ENCODE data around the gene ARHGAP8. TPM values are rescaled to one million over a fixed set of nuclear protein-coding genes. Genes with fewer than 3 reads are reported as not detected.

ARHGAP8 gene
- total and polyA plus RNA-seq, 10 donors: 2.7 to 71.6 (median 19.7) TPM

DNA sequence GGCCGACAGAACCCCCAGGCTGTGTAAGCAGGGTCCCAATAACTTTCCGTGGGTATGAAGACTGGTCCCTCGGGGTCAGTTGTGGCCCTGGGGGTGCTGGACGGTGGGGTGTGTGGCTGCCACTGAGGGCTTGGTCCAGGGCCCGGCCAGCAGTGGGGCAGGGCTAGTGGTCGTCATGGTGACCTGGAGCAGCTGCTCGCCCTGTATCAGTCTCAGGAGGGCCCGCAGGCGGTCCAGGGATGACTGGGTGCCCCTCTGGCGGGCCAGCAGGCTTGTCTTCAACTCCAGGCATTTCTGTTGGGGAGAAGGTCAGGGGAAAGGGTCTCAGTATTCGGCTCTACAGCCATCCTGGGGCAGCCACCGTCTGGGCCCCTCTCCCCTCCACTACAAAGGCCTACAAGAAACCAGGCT, 130.6 kb downstream of the ARHGAP8 start:
- intact Hi-C loops (cut with DNase I; ENCODE audit: low total_unique reads): no loop called here
- 83 to 89% (median 86%) methylated on average over 9 to 12 of the region's 12 CpGs for whole genome bisulfite sequencing, 5 donors
- DNase-seq: peak; percentile 41

DNA sequence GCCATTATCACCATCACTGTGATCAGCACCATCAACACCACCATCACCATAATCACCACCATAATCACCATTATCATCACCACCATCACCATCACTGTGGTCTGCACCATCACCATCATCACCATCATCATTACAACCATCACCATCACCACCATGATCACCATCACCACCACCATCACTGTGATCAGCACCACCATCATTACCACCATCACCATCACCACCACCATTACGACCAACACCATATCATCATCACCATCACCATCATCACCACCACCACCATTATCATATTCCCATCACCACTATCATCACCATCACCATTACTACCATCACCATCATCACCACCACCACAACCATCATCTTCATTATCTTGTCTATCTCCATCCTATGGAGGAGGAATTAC, 132.2 kb downstream of the ARHGAP8 start:
- Histone ChIP-seq H3K9me3 (no peaks in the 10 kb centered on the region), H3K4me1 (no peaks in the 10 kb centered on the region), H3K4me3 (no peak overlapping the region), H3K27ac (no peak overlapping the region), H3K27me3 (replicated peaks in 1 of 7) (peaks cover 0 to 9% (median 0%) of the 10 kb centered on the region in 7 donors), H3K36me3 (no peaks in the 10 kb centered on the region)
- TF ChIP-seq, protein P1, sequence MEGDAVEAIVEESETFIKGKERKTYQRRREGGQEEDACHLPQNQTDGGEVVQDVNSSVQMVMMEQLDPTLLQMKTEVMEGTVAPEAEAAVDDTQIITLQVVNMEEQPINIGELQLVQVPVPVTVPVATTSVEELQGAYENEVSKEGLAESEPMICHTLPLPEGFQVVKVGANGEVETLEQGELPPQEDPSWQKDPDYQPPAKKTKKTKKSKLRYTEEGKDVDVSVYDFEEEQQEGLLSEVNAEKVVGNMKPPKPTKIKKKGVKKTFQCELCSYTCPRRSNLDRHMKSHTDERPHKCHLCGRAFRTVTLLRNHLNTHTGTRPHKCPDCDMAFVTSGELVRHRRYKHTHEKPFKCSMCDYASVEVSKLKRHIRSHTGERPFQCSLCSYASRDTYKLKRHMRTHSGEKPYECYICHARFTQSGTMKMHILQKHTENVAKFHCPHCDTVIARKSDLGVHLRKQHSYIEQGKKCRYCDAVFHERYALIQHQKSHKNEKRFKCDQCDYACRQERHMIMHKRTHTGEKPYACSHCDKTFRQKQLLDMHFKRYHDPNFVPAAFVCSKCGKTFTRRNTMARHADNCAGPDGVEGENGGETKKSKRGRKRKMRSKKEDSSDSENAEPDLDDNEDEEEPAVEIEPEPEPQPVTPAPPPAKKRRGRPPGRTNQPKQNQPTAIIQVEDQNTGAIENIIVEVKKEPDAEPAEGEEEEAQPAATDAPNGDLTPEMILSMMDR (IDR thresholded peaks at IDR 0.05 in 8 of 11, conservative IDR thresholded peaks at IDR 0.05 in 3 of 11): no peak
- TF ChIP-seq POLR2A (IDR thresholded peaks at IDR 0.05): no peak
- intact Hi-C loops (cut with DNase I; ENCODE audit: low total_unique reads): no loop called here
- no peak for DNase-seq
- WGBS, 5 donors: 88 to 100% (median 94%) methylated on average over 1 of the region's 1 CpG

More for the DNA sequence above, 130.6 kb downstream of the ARHGAP8 start:
- H3K27me3 ChIP-seq (replicated peaks in 1 of 7): peaks cover 0 to 6% (median 0%) of the 10 kb centered on the region in 7 donors
- H3K36me3 ChIP-seq: no peaks in the 10 kb centered on the region
- H3K9me3 ChIP-seq: peaks cover 0 to 2% (median 0%) of the 10 kb centered on the region in 8 donors
- H3K27ac ChIP-seq: no peak overlapping the region
- no peak for TF ChIP-seq POLR2A (IDR thresholded peaks at IDR 0.05)
- no peak for TF ChIP-seq POLR2AphosphoS5 (IDR thresholded peaks at IDR 0.05)
- TF ChIP-seq, protein P1 (IDR thresholded peaks at IDR 0.05 in 8 of 11, conservative IDR thresholded peaks at IDR 0.05 in 3 of 11): no peak
- no peaks in the 10 kb centered on the region for H3K4me1 ChIP-seq
- H3K4me3 ChIP-seq: no peak overlapping the region

DNA sequence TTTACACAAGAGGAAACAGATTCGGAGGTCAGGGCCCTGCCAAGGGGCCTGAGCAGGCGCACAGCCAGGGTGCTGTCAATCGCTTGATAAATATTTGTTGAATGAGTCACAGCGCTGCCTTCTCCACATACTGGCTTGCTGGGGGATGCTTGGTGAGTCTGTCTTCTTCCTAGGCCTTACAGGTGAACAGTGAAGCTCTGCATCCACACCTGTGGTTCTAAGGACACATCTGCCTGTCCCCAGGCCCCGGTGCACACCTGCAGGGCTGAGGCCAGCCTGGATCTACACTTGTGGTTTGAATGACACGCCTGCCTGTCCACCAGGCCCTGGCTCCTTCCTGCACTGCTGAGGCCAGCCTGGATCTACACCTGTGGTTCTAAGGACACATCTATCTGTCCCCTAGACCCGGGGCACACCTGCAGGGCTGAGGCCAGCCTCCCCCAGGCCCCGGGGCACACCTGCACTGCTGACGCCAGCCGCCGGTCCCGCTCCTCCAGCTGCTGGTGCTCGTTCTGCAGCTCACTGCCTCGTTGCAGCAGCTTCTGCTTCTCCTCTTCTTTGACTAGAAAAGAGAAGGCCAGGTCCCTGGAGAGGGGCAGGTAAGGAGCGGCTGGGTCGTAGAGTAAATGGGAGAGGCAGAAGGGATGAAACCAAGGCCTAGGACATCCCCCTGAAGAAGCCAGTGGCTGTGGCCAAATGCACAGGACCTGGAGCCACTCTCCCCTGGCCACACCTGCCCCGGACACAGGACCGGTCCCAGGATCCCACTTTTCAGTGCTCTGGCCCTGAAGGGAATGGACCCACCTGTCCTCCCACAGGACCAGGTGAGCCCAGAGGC, 132.8 kb downstream of the ARHGAP8 start:
- Histone ChIP-seq H3K36me3 (no peaks in the 10 kb centered on the region), H3K9me3 (no peaks in the 10 kb centered on the region), H3K4me3 (no peak overlapping the region), H3K27me3 (replicated peaks in 1 of 7) (peaks cover 0 to 9% (median 0%) of the 10 kb centered on the region in 7 donors), H3K4me1 (no peaks in the 10 kb centered on the region), H3K27ac (no peak overlapping the region)
- intact Hi-C loops (cut with DNase I; ENCODE audit: low total_unique reads): no loop called here
- peak; percentile 59 for DNase-seq
- 85 to 91% (median 88%) methylated on average over 17 to 18 of the region's 18 CpGs for WGBS, 5 donors
- TF ChIP-seq POLR2AphosphoS5 (IDR thresholded peaks at IDR 0.05): no peak
- TF ChIP-seq POLR2A (IDR thresholded peaks at IDR 0.05): no peak
- TF ChIP-seq, protein P1 (IDR thresholded peaks at IDR 0.05 in 8 of 11, conservative IDR thresholded peaks at IDR 0.05 in 3 of 11): no peak

DNA sequence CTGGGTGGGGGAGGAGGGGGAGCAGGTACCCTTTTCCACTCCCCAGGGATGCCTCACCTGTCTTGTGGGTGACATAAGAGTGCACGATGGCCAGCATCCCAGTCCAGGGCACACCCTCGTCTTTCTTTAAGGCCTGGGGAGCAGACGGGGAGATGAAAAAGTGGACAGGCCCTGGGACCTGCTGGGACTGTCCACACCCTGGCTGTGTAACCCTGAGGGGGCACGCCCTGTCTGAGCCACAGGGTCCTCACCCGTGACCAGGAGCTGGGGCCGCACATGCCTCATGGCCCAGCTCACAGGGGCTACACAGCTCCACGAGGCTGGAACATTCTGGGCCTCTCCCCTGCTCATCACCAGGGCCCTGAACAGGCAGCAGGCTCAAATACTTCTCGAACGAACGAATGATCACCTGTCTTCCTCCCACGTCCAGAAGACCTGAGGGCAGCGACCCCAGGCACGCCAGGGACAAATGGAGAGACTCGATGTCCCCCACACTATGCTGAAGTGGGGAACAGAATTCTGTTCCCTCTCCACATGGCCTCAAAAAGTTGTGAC, 133.5 kb downstream of the ARHGAP8 start:
- DNase-seq: no peak
- Histone ChIP-seq H3K27ac (no peak overlapping the region), H3K4me3 (no peak overlapping the region), H3K9me3 (no peaks in the 10 kb centered on the region), H3K27me3 (replicated peaks in 1 of 7) (peaks cover 0 to 9% (median 0%) of the 10 kb centered on the region in 7 donors), H3K36me3 (no peaks in the 10 kb centered on the region), H3K4me1 (no peaks in the 10 kb centered on the region)
- 80 to 93% (median 83%) methylated on average over 7 to 14 of the region's 14 CpGs for WGBS, 5 donors
- intact Hi-C loops (cut with DNase I; ENCODE audit: low total_unique reads): no loop called here
- TF ChIP-seq POLR2AphosphoS5 (IDR thresholded peaks at IDR 0.05) (no peak), POLR2A (IDR thresholded peaks at IDR 0.05) (no peak)
- TF ChIP-seq, protein P1 (IDR thresholded peaks at IDR 0.05 in 8 of 11, conservative IDR thresholded peaks at IDR 0.05 in 3 of 11): no peak
